Calu3 (cell line): ENCODE measurements around the gene DNAJB13. TPM values are rescaled to one million over a fixed set of nuclear protein-coding genes. Genes with fewer than 3 reads are reported as not detected.
"Not testable (repeated sequence)": the region's sequence is repeated elsewhere in the genome, so short reads cannot be mapped to it uniquely, and the experiment has no call there.

ENCODE experiments used
- BruUV-seq: library from RNA; stranded (reverse); fragments of 400-500 nt; replicated peaks from 2 replicates; lab custom pipeline; 2021; lab: Mats Ljungman, UMichigan
- CTCF ChIA-PET: fragments of 300-600 bp; sonication (Branson Sonifier 250); formaldehyde crosslinking; loops from one replicate; lab custom pipeline; 2022; ENCODE audit warnings: antibody characterized with exemption; lab: Charles Lee
- DNase-seq: peaks from one replicate; pipeline ENCODE4 v3.0.0; 2022
- H3K27ac Mint-ChIP-seq: one replicate; pipeline ENCODE4 v1.8.0; 2022; ENCODE audit warnings: mixed read lengths; ENCODE audit not compliant: unreplicated experiment
- H3K27me3 Mint-ChIP-seq: one replicate; pipeline ENCODE4 v1.8.0; 2022; ENCODE audit warnings: mixed read lengths; ENCODE audit not compliant: unreplicated experiment
- H3K36me3 Mint-ChIP-seq: one replicate; pipeline ENCODE4 v1.8.0; 2022; ENCODE audit warnings: mild to moderate bottlenecking, moderate library complexity, mixed read lengths; ENCODE audit not compliant: insufficient read depth, unreplicated experiment
- H3K4me1 Mint-ChIP-seq: one replicate; pipeline ENCODE4 v1.8.0; 2022; ENCODE audit warnings: mild to moderate bottlenecking, low read depth, mixed read lengths; ENCODE audit not compliant: unreplicated experiment
- H3K4me3 Mint-ChIP-seq: one replicate; pipeline ENCODE4 v1.8.0; 2022; ENCODE audit warnings: mild to moderate bottlenecking, low read depth, moderate library complexity, mixed read lengths; ENCODE audit not compliant: unreplicated experiment
- H3K9me3 Mint-ChIP-seq: one replicate; pipeline ENCODE4 v1.8.0; 2022; ENCODE audit warnings: low read depth, mixed read lengths; ENCODE audit not compliant: unreplicated experiment
- CTCF ChIP-seq: fragments of 200-600 bp; IDR thresholded peaks from one replicate; pipeline ENCODE4 v1.8.0; 2022; ENCODE audit warnings: antibody characterized with exemption; ENCODE audit not compliant: unreplicated experiment
- intact Hi-C: fragments of 100-400 bp; cut with micrococcal nuclease; formaldehyde crosslinking; loops from one replicate; pipeline ENCODE4 v1.10.0; 2022; ENCODE audit not compliant: unreplicated experiment
- total RNA-seq: library from RNA; stranded (reverse); gene quantifications from 2 replicates; pipeline ENCODE4 v1.2.3, GENCODE V29; 2022

Gene DNAJB13
- total RNA-seq, 1 experiment from 2014 or later: 0.50 TPM

DNA sequence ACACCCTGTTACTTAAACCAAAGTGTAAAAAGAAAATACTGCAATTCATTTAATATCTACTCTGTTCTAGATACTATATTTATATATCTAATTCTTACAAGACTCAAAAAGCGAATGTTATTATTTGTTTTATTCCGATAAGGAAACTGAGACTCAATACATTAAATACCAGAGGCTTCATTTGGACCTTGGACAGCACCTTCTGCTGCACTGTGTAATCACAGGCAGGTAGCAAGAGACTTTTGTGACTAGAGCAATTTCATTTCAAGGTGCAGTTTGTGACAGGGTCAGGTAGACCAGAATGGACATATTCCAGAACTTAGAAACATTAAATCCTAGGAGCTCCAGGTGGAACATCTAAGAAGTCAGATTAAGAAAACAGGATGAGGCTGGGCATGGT lies 21.4 kb upstream of the DNAJB13 start:
- Mint-ChIP-seq H3K4me3 (no peak overlapping the region), H3K27ac (no peak overlapping the region), H3K4me1 (no peaks in the 10 kb centered on the region), H3K27me3 (no peaks in the 10 kb centered on the region), H3K9me3 (no peaks in the 10 kb centered on the region), H3K36me3 (peaks cover 39% of the 10 kb centered on the region)
- BruUV-seq: no TSS peak
- CTCF ChIA-PET: no interaction called here
- TF ChIP-seq CTCF: no peak
- intact Hi-C loops: no loop called here
- no peak for DNase-seq

GRCh38 chr11:73931039-73931645 lies 19.7 kb upstream of the DNAJB13 start:
- CTCF ChIA-PET: interaction anchor here (0.8 to 1.3 kb wide), 14 partner anchors 13 to 580 kb away, joined by 3 to 12 read pairs (median 4); partner anchors contain the start of genes DNAJB13 and RAB6A
- TF ChIP-seq CTCF: peak; percentile 27
- no peaks in the 10 kb centered on the region for H3K27me3 Mint-ChIP-seq
- H3K9me3 Mint-ChIP-seq: no peaks in the 10 kb centered on the region
- no peak overlapping the region for H3K27ac Mint-ChIP-seq
- H3K4me1 Mint-ChIP-seq: no peaks in the 10 kb centered on the region
- no TSS peak for BruUV-seq
- intact Hi-C loops: loop anchor here (5.0 kb wide), 2 partner anchors 304 to 454 kb away; no protein-coding TSS in a partner anchor
- peak; percentile 42 for DNase-seq
- H3K4me3 Mint-ChIP-seq: no peak overlapping the region
- H3K36me3 Mint-ChIP-seq: peaks cover 36% of the 10 kb centered on the region

GRCh38 chr11:73931951-73932350 lies 18.9 kb upstream of the DNAJB13 start:
- BruUV-seq: no TSS peak

GRCh38 chr11:73932781-73933180 lies 18.0 kb upstream of the DNAJB13 start:
- no peak for TF ChIP-seq CTCF
- Mint-ChIP-seq H3K27ac (no peak overlapping the region), H3K9me3 (no peaks in the 10 kb centered on the region), H3K4me3 (no peak overlapping the region), H3K27me3 (no peaks in the 10 kb centered on the region), H3K36me3 (peaks cover 31% of the 10 kb centered on the region), H3K4me1 (no peaks in the 10 kb centered on the region)
- BruUV-seq: no TSS peak
- intact Hi-C loops: loop anchor here (1.0 to 5.0 kb wide), 3 partner anchors 19 to 455 kb away; partner anchors contain the start of gene DNAJB13
- no peak for DNase-seq
- CTCF ChIA-PET: no interaction called here

More at GRCh38 chr11:73931951-73932350, 18.9 kb upstream of the DNAJB13 start:
- H3K27ac Mint-ChIP-seq: no peak overlapping the region
- TF ChIP-seq CTCF: no peak
- intact Hi-C loops: loop anchor here (5.0 kb wide), 2 partner anchors 305 to 455 kb away; no protein-coding TSS in a partner anchor
- H3K4me1 Mint-ChIP-seq: no peaks in the 10 kb centered on the region
- no peaks in the 10 kb centered on the region for H3K9me3 Mint-ChIP-seq
- H3K27me3 Mint-ChIP-seq: no peaks in the 10 kb centered on the region
- CTCF ChIA-PET: interaction anchor here (0.6 to 1.3 kb wide), 13 partner anchors 14 to 581 kb away, joined by 3 to 12 read pairs (median 4); partner anchors contain the start of genes DNAJB13 and RAB6A
- no peak overlapping the region for H3K4me3 Mint-ChIP-seq
- DNase-seq: no peak
- H3K36me3 Mint-ChIP-seq: peaks cover 35% of the 10 kb centered on the region

GRCh38 chr11:73936047-73936446 lies 14.8 kb upstream of the DNAJB13 start:
- CTCF ChIA-PET, H3K4me3 Mint-ChIP-seq, H3K27me3 Mint-ChIP-seq, intact Hi-C loops, H3K4me1 Mint-ChIP-seq, BruUV-seq, H3K9me3 Mint-ChIP-seq, H3K27ac Mint-ChIP-seq, DNase-seq: not testable (repeated sequence)
- peaks cover 16% of the 10 kb centered on the region for H3K36me3 Mint-ChIP-seq
